H1 (cell line): ENCODE data around the gene C1QTNF1. TPM values are rescaled to one million over a fixed set of nuclear protein-coding genes. Genes with fewer than 3 reads are reported as not detected.

Experiments used
- CTCF ChIA-PET: fragments of 300-600 bp; sonication (Branson Sonifier 250); formaldehyde crosslinking; loops from one replicate; lab custom pipeline; 2021; ENCODE audit not compliant: partially characterized antibody; lab: Charles Lee
- POLR2A ChIA-PET: fragments of 300-600 bp; sonication (Branson Sonifier 250); formaldehyde crosslinking; loops from one replicate; lab custom pipeline; 2021; ENCODE audit warnings: inconsistent platforms; ENCODE audit not compliant: partially characterized antibody; lab: Charles Lee
- DNase-seq, 2 experiments: peaks; one replicate each; pipeline versions ENCODE4 v3.0.0 to v3.0.0-alpha.2; 2010 to 2022; ENCODE audit warnings: low spot score in 2 of 2, low read depth in 1 of 2, mixed read lengths in 1 of 2
- FAIRE-seq: peaks from 2 replicates; lab custom pipeline; 2011; peaks lifted over from hg19 to GRCh38; lab: Jason Lieb, UNC
- H2AFZ ChIP-seq: 2 replicates; pipeline ENCODE4 v1.8.1; 2012; ENCODE audit warnings: low read length, inconsistent platforms
- H2AK5ac ChIP-seq: 2 replicates; pipeline ENCODE4 v1.6.1; 2013; ENCODE audit warnings: low read depth, low read length
- H2BK120ac ChIP-seq: replicated peaks from 2 replicates; pipeline ENCODE3; 2013; ENCODE audit warnings: low read depth, low read length, inconsistent platforms
- H2BK12ac ChIP-seq: 2 replicates; pipeline ENCODE4 v1.6.1; 2013; ENCODE audit warnings: low read depth, low read length
- H2BK15ac ChIP-seq: 2 replicates; pipeline ENCODE4 v1.6.1; 2013; ENCODE audit warnings: low read length
- H2BK20ac ChIP-seq: 2 replicates; pipeline ENCODE4 v1.6.1; 2013; ENCODE audit warnings: low read length
- H2BK5ac ChIP-seq: 2 replicates; pipeline ENCODE4 v1.6.1; 2013; ENCODE audit warnings: low read depth, low read length
- H3K14ac ChIP-seq: 2 replicates; pipeline ENCODE4 v1.6.1; 2013; ENCODE audit warnings: inconsistent platforms; ENCODE audit not compliant: insufficient read length
- H3K18ac ChIP-seq: 2 replicates; pipeline ENCODE4 v1.6.1; 2013; ENCODE audit warnings: low read length; ENCODE audit errors: extremely low read depth
- H3K23ac ChIP-seq: 2 replicates; pipeline ENCODE4 v1.6.1; 2013; ENCODE audit warnings: inconsistent platforms; ENCODE audit not compliant: insufficient read length
- H3K23me2 ChIP-seq: 2 replicates; pipeline ENCODE4 v1.6.1; 2013; ENCODE audit warnings: low read depth, low read length
- H3K27ac ChIP-seq: 2 replicates; pipeline ENCODE4 v1.6.1; 2011; ENCODE audit warnings: low read depth, low read length, inconsistent platforms
- H3K27me3 ChIP-seq, 4 experiments: replicated peaks in 1 of 4; 1 replicate in 1 of 4; 2 replicates in 3 of 4; pipeline versions ENCODE4 v1.6.1 to v1.8.1; 2011 to 2013; ENCODE audit warnings: low read length in 3 of 4, mild to moderate bottlenecking in 3 of 4, inconsistent platforms in 2 of 4, mixed read lengths in 2 of 4, moderate library complexity in 1 of 4; ENCODE audit not compliant: control insufficient read depth in 3 of 4, insufficient read depth in 3 of 4; ENCODE audit errors: extremely low read depth in 1 of 4
- H3K36me3 ChIP-seq, 4 experiments: 2 replicates each; pipeline versions ENCODE4 v1.6.1 to v1.8.1; 2011 to 2013; ENCODE audit warnings: mild to moderate bottlenecking in 4 of 4, low read length in 3 of 4, moderate library complexity in 2 of 4, control low read depth in 1 of 4, inconsistent platforms in 1 of 4; ENCODE audit not compliant: insufficient read depth in 4 of 4, control insufficient read depth in 2 of 4
- H3K4ac ChIP-seq: replicated peaks from 2 replicates; pipeline ENCODE3; 2013; ENCODE audit warnings: low read length, low read depth, mixed read lengths, inconsistent platforms; ENCODE audit not compliant: insufficient read length
- H3K4me1 ChIP-seq, 4 experiments: replicated peaks in 1 of 4; 1 replicate in 1 of 4; 2 replicates in 3 of 4; pipeline versions ENCODE4 v1.6.1 to v1.8.1; 2011 to 2013; ENCODE audit warnings: low read length in 3 of 4, inconsistent platforms in 2 of 4, mixed read lengths in 1 of 4; ENCODE audit not compliant: insufficient read depth in 4 of 4, control insufficient read depth in 3 of 4
- H3K4me2 ChIP-seq, 2 experiments: 2 replicates each; pipeline versions ENCODE4 v1.6.1 to v1.8.1; 2011 to 2013; ENCODE audit warnings: low read depth in 2 of 2, low read length in 2 of 2, control low read depth in 1 of 2, inconsistent platforms in 1 of 2, mild to moderate bottlenecking in 1 of 2; ENCODE audit not compliant: insufficient read depth in 1 of 2
- H3K4me3 ChIP-seq, 4 experiments: fragments of 200-600, 300-600 bp in 1 of 4; sonication (generic), shearing (Covaris generic), sonication (Bioruptor Twin) in 1 of 4; 2 replicates each; pipeline versions ENCODE4 v1.5.1 to v1.8.1; 2011 to 2016; ENCODE audit warnings: low read length in 4 of 4, low read depth in 3 of 4, control low read depth in 2 of 4, inconsistent platforms in 2 of 4, mild to moderate bottlenecking in 2 of 4, mixed read lengths in 1 of 4, moderate library complexity in 1 of 4; ENCODE audit not compliant: insufficient read depth in 2 of 4; ENCODE audit errors: extremely low read depth in 1 of 4
- H3K56ac ChIP-seq: replicated peaks from 2 replicates; pipeline ENCODE3; 2013; ENCODE audit warnings: low read depth, mild to moderate bottlenecking, mixed read lengths, low read length, inconsistent platforms; ENCODE audit not compliant: insufficient read length
- H3K79me1 ChIP-seq: 2 replicates; pipeline ENCODE4 v1.6.1; 2013; ENCODE audit warnings: low read depth, low read length, control low read depth
- H3K79me2 ChIP-seq, 2 experiments: 2 replicates each; pipeline versions ENCODE4 v1.6.1 to v1.8.1; 2012 to 2013; ENCODE audit warnings: low read length in 2 of 2, mild to moderate bottlenecking in 2 of 2, inconsistent platforms in 1 of 2; ENCODE audit not compliant: insufficient read depth in 2 of 2, control insufficient read depth in 1 of 2
- H3K9ac ChIP-seq, 4 experiments: replicated peaks in 1 of 4; 1 replicate in 1 of 4; 2 replicates in 3 of 4; pipeline versions ENCODE4 v1.6.1 to v1.8.1; 2011 to 2013; ENCODE audit warnings: low read depth in 3 of 4, low read length in 3 of 4, control low read depth in 2 of 4, mild to moderate bottlenecking in 2 of 4, moderate library complexity in 2 of 4, inconsistent platforms in 1 of 4; ENCODE audit errors: extremely low read depth in 1 of 4
- H3K9me3 ChIP-seq, 2 experiments: 2 replicates each; pipeline versions ENCODE4 v1.6.1 to v1.8.1; 2012 to 2013; ENCODE audit warnings: mild to moderate bottlenecking in 2 of 2, moderate library complexity in 2 of 2, control low read depth in 1 of 2, inconsistent platforms in 1 of 2, low read depth in 1 of 2, low read length in 1 of 2, mixed read lengths in 1 of 2; ENCODE audit not compliant: insufficient read depth in 2 of 2
- H4K20me1 ChIP-seq, 2 experiments: replicated peaks in 1 of 2; 2 replicates each; pipeline versions ENCODE3 to v1.8.1; 2011 to 2013; ENCODE audit warnings: inconsistent platforms in 2 of 2, low read length in 2 of 2, mild to moderate bottlenecking in 1 of 2; ENCODE audit not compliant: insufficient read depth in 2 of 2, control insufficient read depth in 1 of 2
- H4K5ac ChIP-seq: 2 replicates; pipeline ENCODE4 v1.6.1; 2013; ENCODE audit warnings: low read length, low read depth, mixed read lengths, inconsistent platforms; ENCODE audit not compliant: insufficient read length
- H4K8ac ChIP-seq: 2 replicates; pipeline ENCODE4 v1.8.0; 2013; ENCODE audit warnings: mild to moderate bottlenecking, moderate library complexity, low read length, inconsistent platforms; ENCODE audit not compliant: insufficient read depth; ENCODE audit errors: extremely low read depth
- H4K91ac ChIP-seq: replicated peaks from 2 replicates; pipeline ENCODE3; 2013; ENCODE audit warnings: low read length, mixed read lengths, inconsistent platforms; ENCODE audit not compliant: insufficient read length
- BCL11A ChIP-seq, 2 experiments: IDR thresholded peaks; one replicate each; pipeline ENCODE4 v1.6.1; 2011; ENCODE audit warnings: low read depth in 2 of 2, low read length in 2 of 2, mild to moderate bottlenecking in 2 of 2
- CBX5 ChIP-seq: fragments of 300-800, 300-1000 bp; sonication (generic); IDR thresholded peaks from 2 replicates; pipeline ENCODE4 v1.7.1; 2016; ENCODE audit warnings: antibody characterized with exemption, low read length, low read depth
- GABPA ChIP-seq: IDR thresholded peaks from 2 replicates; pipeline ENCODE4 v1.6.1; 2011; ENCODE audit warnings: mild to moderate bottlenecking, low read length, moderate library complexity, borderline replicate concordance; ENCODE audit not compliant: insufficient read depth
- POU5F1 ChIP-seq: IDR thresholded peaks from 2 replicates; pipeline ENCODE4 v1.6.1; 2011; ENCODE audit warnings: low read depth, mild to moderate bottlenecking, low read length, moderate library complexity
- RXRA ChIP-seq: IDR thresholded peaks from 2 replicates; pipeline ENCODE4 v1.6.1; 2011; ENCODE audit warnings: low read depth, mild to moderate bottlenecking, low read length, moderate library complexity; ENCODE audit not compliant: insufficient read depth
- TAF1 ChIP-seq: IDR thresholded peaks from 2 replicates; pipeline ENCODE4 v1.6.1; 2011; ENCODE audit warnings: mild to moderate bottlenecking, low read depth, low read length
- TEAD4 ChIP-seq: IDR thresholded peaks from 2 replicates; pipeline ENCODE4 v1.6.1; 2012; ENCODE audit warnings: low read depth, low read length, inconsistent platforms, mixed read lengths
- USF2 ChIP-seq: IDR thresholded peaks from 2 replicates; pipeline ENCODE4 v1.6.1; 2011; ENCODE audit warnings: low read length, improper control_type of control experiment
- WGBS, 2 experiments: shearing (Covaris generic) in 1 of 2; methylation state at CpG; one replicate each; pipeline versions ENCODE4 v1.1.6 to v1.1.7; 2013 to 2015; ENCODE audit warnings: low lambda C conversion rate in 2 of 2, mixed read lengths in 2 of 2, inconsistent platforms in 1 of 2, low coverage in 1 of 2, missing lambda C conversion rate in 1 of 2; ENCODE audit not compliant: insufficient replicate concordance in 2 of 2, insufficient coverage in 1 of 2, insufficient read length in 1 of 2; ENCODE audit errors: extremely low coverage in 1 of 2, missing lambda C conversion rate in 1 of 2; 5-methylcytosine and 5-hydroxymethylcytosine counted together
- polyA plus RNA-seq, 7 experiments: library from polyadenylated mRNA; depleted of rRNA in 3 of 7; stranded (reverse) in 5 of 7; unstranded in 2 of 7; fragments of >200 nt in 5 of 7; fragments of 200-250 nt in 2 of 7; gene quantifications; 1 replicate in 5 of 7; 2 replicates in 1 of 7; 4 replicates in 1 of 7; pipeline versions ENCODE4 v1.2.1 to v1.2.3, GENCODE V29; 2011 to 2013; ENCODE audit warnings: missing spikeins in 2 of 7, mixed read lengths in 2 of 7
- total RNA-seq: library from RNA; stranded (reverse); fragmentation: NEBNext Ultra II Directional; extraction: Animal tissue kit (Norgen Biotek cat#: 25700); gene quantifications from 2 replicates; pipeline ENCODE4 v1.2.1, GENCODE V29; 2021
- TF ChIP-seq, protein P1 (sequence below), 3 experiments: IDR thresholded peaks; 1 replicate in 2 of 3; 2 replicates in 1 of 3; pipeline versions ENCODE4 v1.5.1 to v1.6.1; 2011; ENCODE audit warnings: low read length in 3 of 3, mild to moderate bottlenecking in 3 of 3, inconsistent platforms in 2 of 3, low read depth in 1 of 3, moderate library complexity in 1 of 3; ENCODE audit not compliant: insufficient read depth in 1 of 3; ENCODE audit errors: control extremely low read depth in 1 of 3

The C1QTNF1 gene
- total and polyA plus RNA-seq, 2 of the 8 experiments (the other 6 are each of a cell fraction or from before 2014, with no cell fraction given): 1.5 to 2.5 TPM

DNA sequence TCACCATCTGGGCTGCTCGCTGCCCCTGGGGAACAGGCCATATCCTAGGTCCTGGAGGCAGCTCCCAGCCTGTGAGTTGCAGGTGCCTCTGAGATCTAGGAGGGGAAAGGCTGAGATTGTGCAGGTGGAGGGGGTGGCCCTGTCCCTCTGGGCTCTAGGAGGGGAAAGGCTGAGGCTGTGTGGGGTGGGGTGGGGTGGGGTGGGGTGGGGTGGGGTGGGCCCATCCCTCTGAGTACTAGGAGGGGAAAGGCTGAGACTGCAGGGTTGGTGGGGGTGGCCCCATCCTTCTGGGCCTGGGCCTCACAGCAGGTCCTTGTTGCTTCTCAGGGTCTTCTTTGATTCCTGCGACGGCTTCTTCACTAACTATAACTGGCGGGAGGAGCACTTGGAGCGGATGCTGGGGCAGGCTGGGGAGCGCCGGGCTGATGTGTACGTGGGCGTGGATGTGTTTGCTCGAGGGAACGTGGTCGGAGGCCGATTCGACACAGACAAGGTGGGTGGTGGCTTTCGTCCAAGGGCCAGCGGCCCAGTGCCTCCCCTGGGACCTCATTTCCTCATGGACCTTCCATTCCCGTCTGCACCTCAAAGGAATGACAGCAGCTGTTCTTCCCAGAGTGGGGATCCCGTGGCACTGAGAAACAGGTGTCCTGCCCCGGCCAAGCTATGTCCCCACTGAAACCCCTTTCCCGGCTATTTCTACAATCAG lies 57.8 kb downstream of the C1QTNF1 start:
- Histone ChIP-seq H3K23me2 (no peaks in the 10 kb centered on the region), H3K23ac (no peak overlapping the region), H2BK120ac (no peak overlapping the region), H3K9ac (no peak overlapping the region), H3K27ac (no peak overlapping the region), H3K18ac (no peak overlapping the region), H3K4ac (no peak overlapping the region), H3K4me3 (no peak overlapping the region), H3K9me3 (no peaks in the 10 kb centered on the region), H4K5ac (no peak overlapping the region), H3K36me3 (peaks cover 2 to 11% (median 6%) of the 10 kb centered on the region in 4 experiments; a peak in 5 of 8 replicates), H2AFZ (no peak overlapping the region), H2BK15ac (no peak overlapping the region), H4K8ac (no peak overlapping the region), H3K79me1 (no peaks in the 10 kb centered on the region), H3K4me2 (no peak overlapping the region), H3K79me2 (no peaks in the 10 kb centered on the region), H2BK12ac (no peak overlapping the region), H3K27me3 (no peaks in the 10 kb centered on the region), H4K91ac (no peak overlapping the region), H2AK5ac (no peak overlapping the region), H2BK20ac (no peak overlapping the region), H2BK5ac (no peak overlapping the region), H4K20me1 (peaks cover 2 to 3% of the 10 kb centered on the region in 2 experiments), H3K4me1 (peaks cover 0 to 2% (median under 1%) of the 10 kb centered on the region in 4 experiments; a peak in 1 of 7 replicates), H3K14ac (no peak overlapping the region), H3K56ac (no peak overlapping the region)
- ChIA-PET CTCF (interaction anchor here (0.6 to 11.5 kb wide), 31 partner anchors 10 to 727 kb away, joined by 3 to 291 read pairs (median 5); no protein-coding TSS in a partner anchor), POLR2A (no interaction called here)
- DNase-seq (no peak), FAIRE-seq (no peak)
- 88% methylated on average over 18 of the region's 20 CpGs; no CpG with 5 or more reads in 1 of the 2 experiments for WGBS, 2 experiments
- no peak for TF ChIP-seq TAF1
- no peak for TF ChIP-seq USF2
- no peak for TF ChIP-seq BCL11A (IDR thresholded peaks at IDR 0.05; ENCODE audit: low read depth in 2 of 2, low read length in 2 of 2)
- TF ChIP-seq, protein P1, sequence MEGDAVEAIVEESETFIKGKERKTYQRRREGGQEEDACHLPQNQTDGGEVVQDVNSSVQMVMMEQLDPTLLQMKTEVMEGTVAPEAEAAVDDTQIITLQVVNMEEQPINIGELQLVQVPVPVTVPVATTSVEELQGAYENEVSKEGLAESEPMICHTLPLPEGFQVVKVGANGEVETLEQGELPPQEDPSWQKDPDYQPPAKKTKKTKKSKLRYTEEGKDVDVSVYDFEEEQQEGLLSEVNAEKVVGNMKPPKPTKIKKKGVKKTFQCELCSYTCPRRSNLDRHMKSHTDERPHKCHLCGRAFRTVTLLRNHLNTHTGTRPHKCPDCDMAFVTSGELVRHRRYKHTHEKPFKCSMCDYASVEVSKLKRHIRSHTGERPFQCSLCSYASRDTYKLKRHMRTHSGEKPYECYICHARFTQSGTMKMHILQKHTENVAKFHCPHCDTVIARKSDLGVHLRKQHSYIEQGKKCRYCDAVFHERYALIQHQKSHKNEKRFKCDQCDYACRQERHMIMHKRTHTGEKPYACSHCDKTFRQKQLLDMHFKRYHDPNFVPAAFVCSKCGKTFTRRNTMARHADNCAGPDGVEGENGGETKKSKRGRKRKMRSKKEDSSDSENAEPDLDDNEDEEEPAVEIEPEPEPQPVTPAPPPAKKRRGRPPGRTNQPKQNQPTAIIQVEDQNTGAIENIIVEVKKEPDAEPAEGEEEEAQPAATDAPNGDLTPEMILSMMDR (IDR thresholded peaks at IDR 0.05; ENCODE audit: control extremely low read depth in 1 of 3, insufficient read depth in 1 of 3, low read depth in 1 of 3, low read length in 3 of 3): no peak
- TF ChIP-seq RXRA: no peak
- no peak for TF ChIP-seq TEAD4
- no peak for TF ChIP-seq POU5F1
- TF ChIP-seq CBX5: no peak
- TF ChIP-seq GABPA: no peak
